Stimulated activated CD4-positive, alpha-beta T cell treated with anti-CD3 and anti-CD28 coated beads, Interleukin-1b, Interleukin-23, amount 100 ng/mL, for 1 hour (primary cell): ENCODE results near the gene MBNL1.

Experiments used
- DNase-seq, 2 donors: peaks; one replicate each; pipeline ENCODE4 v3.0.0-alpha.2; 2020; ENCODE audit warnings: low read depth in 2 of 2

The MBNL1 gene

GRCh38 chr3:152276681-152277080 lies 8.0 kb downstream of the MBNL1 start:
- DNase-seq, result no peak

DNA sequence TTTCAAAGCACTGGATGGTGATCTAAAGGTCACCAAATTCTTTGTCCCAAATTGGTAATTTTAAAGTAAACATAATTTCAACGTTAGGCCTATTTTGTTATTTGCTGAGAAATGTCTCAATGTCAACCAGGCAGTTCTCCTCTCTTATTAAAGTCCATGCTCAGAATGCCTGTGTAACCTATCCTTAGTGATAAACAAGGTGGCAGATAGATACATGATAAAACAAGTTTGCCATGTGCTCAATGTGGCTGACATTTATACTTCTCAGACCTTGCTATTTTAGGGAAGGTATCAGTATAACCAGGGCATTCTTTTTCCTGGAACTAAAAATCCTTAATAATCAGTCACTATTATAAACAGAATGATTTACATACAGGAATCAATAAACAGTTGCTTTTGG lies 8.5 kb downstream of the MBNL1 start:
- no peak for DNase-seq

- DNase-seq, result no peak
Observed at GRCh38 chr3:152278756-152279427, 10.2 kb downstream of the MBNL1 start.

- no peak for DNase-seq
Observed at GRCh38 chr3:152279479-152279878, 10.8 kb downstream of the MBNL1 start.

GRCh38 chr3:152280539-152280938 lies 11.8 kb downstream of the MBNL1 start:
- no peak for DNase-seq

GRCh38 chr3:152281133-152281713 lies 12.5 kb downstream of the MBNL1 start:
- DNase-seq, result no peak

DNA sequence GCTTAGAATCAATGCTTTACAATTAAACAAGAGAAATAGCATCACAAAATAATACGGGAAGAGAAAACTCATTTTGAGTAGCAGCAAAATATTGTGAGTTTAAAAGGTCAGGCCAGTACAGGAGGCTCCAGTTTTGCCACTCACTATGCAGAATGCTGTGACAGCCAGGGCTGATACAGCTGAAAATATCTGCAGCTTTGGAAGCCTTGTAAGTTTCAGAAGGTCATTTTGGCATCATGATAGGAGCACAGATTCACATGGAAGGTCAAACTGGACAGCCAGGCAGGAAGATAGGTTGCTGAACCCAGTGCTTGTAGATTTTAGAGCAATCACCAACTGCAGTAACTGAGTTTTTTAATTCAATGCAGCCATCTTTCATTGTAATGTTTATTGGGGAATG lies 14.1 kb downstream of the MBNL1 start:
- no peak for DNase-seq

- no peak for DNase-seq
Observed at GRCh38 chr3:152283492-152284381, 15.0 kb downstream of the MBNL1 start.

DNA sequence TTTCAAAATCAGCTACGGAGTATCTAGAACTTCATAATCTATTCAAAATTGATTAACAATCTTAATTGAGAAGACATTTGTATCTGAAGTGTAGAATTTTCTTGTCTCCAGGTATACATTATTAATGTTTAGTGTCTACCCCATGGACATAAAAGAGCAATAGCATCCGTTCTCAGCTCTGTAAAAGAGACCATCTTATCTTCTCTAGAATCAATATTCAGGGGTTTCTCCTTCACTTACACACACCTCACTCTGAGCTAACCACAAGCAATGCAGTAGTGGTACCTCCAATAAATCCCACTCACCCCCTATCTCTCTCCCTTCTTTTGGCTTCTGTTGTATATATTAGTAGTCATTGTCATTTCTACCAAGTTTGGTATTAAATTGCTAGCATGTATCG lies 16.2 kb downstream of the MBNL1 start:
- DNase-seq, result no peak

DNA sequence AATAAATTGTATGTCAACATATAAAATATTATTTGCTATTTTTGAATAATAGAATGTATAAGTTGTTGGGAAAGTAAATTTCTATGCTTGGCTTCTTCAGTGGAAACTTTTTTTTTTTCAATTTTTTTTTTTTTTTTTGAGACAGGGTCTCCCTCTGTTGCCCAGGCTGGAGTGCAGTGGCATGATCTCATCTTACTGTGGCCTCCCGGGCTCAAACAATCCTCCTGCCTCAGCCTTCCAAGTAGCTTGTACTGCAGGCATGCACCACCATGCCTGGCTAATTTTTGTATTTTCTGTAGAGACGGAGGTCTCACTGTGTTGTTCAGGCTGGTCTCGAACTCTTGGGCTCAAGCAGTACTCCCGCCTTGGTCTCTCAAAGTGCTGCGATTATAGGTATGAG lies 16.8 kb downstream of the MBNL1 start:
- no peak for DNase-seq

DNA sequence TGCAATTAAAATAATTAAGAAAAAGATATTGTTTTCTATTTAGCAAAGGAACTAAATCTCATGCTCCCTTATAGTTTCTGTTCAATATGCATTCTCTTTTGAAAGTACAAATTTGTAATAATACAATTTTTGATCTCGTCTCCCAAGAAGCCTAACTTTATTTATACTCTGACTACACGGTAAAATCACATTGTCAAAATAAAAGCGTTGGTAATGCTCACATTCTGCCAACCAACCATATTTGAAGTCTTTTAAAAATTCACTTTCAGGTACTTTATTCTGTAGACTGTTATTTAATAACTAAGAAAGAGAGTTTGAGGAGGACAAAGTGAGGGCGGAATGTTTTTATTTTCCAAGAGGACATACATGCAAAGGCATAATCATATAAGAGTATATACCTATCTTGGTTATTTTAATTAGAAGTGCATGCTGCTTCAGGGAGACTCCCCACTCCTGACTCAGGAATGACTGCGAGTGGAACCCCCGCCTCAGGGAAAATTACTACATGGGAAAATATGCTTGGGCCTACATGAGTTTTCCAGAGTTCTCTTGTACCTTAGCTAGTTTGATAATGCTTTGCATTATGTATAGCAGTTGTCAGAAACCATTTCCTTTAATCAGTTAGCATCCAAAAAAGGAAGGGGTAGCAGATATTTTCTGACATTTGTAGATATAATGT lies 19.3 kb downstream of the MBNL1 start:
- DNase-seq, result no peak

GRCh38 chr3:152288681-152289080 lies 20.0 kb downstream of the MBNL1 start:
- DNase-seq, result no peak

DNA sequence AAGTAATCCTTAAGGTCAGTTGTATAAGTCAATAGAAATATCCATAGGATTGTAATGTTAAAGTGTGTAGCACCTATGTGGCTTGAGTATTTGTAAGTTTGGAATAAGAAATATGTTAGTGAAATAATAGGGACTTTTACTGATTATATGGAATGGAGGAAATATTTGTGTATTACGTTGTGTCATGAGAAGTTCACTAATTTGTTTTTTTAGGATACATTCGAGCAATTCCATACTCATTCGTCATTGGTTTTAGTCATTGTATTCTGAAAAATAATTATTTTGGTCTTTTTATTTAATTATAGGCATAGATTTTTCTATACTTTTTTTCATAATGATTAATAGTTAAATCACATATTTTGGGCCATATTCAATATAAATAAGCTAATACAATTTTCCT lies 21.0 kb downstream of the MBNL1 start:
- no peak for DNase-seq

DNA sequence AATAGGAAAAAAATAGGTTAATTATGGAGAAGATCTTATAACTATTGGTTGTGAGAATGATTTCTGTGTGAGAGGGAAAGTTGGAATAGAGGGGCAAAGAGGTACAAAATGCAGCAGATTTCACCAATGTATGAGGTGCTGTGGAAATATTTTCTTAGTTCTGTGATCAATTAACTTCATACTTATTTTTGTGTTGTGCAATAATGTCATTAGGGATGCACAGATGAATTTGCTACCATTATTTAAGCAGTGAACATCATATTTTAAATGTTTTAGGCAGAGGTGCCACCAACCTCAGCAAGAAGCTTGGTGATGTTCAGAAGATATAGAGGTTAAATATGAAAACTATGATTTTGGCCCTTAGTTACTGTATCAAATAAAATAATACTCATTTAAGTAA lies 21.6 kb downstream of the MBNL1 start:
- DNase-seq, result no peak

DNA sequence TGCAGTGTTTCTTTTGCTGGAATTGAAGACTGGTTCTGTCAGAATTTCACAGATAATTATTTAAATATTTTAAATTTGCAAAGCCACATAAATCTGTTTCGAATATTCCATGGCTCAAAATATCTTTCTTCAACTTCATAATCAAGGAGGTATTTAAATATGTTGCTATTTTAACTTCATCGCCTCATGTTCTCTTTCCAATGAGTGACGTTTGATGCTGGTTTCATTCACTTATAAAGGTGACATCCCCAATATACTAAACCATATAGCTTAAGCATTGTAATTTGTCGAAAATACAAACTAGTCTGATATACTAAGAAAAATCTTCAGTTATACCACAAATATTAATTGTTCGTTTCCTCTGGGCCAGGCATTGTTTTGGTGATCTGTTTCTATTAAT lies 22.5 kb downstream of the MBNL1 start:
- DNase-seq, result no peak

GRCh38 chr3:152291649-152292066 lies 22.9 kb downstream of the MBNL1 start:
- no peak for DNase-seq

DNA sequence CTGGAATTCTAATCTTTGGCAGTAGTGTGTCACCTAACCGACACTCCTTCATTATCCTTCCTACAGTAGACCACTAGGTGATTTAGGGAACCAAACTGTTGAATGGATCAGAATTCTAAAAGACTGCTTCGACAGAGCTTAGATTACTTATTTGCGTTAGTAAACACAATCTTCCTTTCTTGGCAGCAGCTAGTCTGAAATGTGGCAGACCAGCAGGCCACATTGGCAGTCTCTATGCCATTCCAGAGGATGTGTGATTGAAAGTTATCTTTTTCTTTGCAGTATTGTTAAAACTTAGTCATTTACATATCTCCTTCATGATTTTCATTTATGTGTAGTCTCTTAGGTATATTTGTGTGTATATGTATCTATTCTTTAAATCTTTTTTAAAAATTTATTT lies 23.6 kb downstream of the MBNL1 start:
- DNase-seq, result no peak

DNA sequence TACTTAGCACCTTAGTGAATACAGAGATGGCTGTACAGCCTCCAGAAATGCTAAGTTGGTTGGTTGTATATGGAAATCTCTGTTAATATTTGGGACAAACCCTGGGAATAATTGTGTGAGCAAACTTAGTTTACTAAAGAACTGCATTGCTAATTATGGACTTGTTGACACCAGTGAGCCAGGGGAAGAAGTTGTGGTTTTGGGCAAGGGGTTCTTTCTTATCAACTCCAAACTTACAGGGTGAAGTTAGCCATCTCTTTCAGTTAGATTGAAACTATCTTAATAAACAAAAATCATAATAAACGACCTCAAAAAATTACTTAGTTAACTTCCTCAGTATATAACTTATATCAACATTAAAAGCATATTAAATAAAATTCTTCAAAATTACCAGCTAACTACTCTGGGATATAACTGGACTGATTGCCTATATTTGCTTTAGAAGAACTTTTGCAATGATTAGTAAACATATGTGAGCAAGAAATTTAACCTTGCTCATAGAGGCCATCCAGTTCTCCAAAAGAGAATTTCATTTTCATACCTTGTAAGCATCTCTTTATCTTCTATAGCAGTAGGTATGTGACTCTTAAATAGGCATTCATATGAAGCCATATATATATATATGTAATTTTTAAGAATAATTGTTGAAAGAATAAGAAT lies 24.7 kb downstream of the MBNL1 start:
- no peak for DNase-seq

DNA sequence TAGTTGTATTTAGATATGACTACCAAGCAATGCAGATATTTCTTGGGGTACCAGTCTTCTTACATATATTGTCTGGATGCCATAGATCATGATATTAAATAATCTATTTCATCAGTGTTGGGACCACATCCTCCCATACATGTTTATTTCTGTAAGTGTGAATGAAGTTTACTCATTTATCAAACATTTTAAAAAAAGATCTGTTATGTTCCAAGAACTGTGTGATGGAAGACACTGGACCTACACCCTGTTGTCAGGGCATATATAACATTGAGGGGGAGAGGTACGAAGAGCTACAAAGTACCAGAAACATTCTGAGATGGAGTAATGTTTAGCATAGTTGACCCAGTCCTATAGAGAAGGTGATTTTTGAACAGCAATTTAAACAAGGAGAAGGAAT lies 26.6 kb downstream of the MBNL1 start:
- DNase-seq, result no peak

DNA sequence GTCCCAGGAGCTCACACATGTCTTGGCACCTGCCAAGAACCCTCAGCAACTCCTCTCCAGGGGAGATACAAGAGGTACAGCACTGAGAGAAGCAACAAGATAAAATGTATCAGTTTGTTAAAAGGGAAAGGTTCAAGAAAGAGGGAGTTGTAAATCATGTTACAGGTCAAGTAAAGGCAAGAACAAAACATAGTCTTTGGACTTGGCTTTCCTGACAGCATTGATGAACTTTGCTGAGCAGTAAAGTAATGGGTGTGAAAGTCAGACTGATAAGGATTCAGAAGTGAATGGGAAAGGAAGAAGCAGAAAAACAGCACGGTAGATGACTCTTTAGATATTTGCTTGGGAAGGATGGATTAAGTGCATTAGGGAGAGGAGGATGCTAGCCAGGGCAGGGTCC lies 27.1 kb downstream of the MBNL1 start:
- DNase-seq, result no peak

DNA sequence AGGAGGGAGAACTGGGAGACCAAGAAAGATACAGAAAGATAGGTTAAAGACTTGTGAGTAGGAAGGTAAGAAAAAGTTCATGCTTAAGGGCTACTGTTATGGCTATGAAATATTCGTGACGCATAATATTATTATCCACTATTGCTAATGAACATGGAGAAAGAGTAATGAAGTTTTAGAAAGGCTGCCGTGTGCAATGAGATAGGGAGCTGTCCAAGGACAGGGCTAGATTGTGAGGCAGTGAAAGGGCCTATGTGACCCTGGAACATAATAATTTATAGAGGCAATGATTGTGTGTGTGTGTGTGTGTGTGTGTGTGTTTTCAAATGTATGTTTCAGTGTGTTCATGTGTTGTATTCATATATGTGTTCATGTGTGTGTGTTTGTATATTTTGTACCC lies 27.7 kb downstream of the MBNL1 start:
- DNase-seq, result no peak

DNA sequence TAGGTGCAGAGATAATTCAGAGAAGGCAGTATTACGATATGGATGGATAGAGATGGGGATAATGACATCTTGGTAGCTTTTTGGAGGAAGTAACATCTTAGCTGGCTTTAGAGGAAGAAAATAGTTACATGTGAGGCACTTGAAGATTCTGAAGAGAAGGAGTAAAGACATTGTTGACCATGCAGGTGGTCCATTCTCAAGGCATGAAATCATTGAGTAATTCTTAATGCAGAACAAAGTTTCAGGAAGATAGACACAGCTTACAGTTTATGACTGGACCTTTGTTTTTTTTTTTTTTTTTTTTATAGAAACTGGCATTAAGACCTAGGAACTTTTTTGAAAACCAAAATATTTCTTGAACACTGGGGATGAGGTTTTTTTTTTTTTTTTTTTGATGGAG lies 28.2 kb downstream of the MBNL1 start:
- DNase-seq, result no peak
